ENCODE measurements around the gene GJC1.

The GJC1 gene

DNA sequence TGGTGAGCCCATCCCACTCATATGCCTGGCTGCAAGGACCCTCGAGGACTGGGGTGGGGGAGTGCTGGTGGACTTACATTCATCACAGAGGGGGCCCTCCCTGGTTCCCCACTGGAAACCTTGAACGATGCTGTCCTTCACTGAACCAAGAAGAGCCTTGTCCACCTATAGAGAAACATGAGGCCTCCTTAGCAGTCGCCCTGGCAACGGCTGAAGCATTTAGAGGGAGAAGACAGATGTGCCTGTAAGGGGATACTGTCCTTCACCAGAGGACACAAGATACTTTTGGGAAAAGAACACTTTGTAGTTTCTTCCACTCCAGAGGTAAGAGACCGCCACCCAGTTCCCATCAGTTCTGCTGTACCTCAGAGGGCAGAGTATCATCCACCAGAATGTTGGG lies 24.1 kb upstream of the GJC1 start:
- DNase-seq (ENCODE audit: low spot score) = no peak
- TF ChIP-seq, protein P1, sequence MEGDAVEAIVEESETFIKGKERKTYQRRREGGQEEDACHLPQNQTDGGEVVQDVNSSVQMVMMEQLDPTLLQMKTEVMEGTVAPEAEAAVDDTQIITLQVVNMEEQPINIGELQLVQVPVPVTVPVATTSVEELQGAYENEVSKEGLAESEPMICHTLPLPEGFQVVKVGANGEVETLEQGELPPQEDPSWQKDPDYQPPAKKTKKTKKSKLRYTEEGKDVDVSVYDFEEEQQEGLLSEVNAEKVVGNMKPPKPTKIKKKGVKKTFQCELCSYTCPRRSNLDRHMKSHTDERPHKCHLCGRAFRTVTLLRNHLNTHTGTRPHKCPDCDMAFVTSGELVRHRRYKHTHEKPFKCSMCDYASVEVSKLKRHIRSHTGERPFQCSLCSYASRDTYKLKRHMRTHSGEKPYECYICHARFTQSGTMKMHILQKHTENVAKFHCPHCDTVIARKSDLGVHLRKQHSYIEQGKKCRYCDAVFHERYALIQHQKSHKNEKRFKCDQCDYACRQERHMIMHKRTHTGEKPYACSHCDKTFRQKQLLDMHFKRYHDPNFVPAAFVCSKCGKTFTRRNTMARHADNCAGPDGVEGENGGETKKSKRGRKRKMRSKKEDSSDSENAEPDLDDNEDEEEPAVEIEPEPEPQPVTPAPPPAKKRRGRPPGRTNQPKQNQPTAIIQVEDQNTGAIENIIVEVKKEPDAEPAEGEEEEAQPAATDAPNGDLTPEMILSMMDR (IDR thresholded peaks at IDR 0.05; ENCODE audit: extremely low read depth, missing control alignments) = no peak

DNA sequence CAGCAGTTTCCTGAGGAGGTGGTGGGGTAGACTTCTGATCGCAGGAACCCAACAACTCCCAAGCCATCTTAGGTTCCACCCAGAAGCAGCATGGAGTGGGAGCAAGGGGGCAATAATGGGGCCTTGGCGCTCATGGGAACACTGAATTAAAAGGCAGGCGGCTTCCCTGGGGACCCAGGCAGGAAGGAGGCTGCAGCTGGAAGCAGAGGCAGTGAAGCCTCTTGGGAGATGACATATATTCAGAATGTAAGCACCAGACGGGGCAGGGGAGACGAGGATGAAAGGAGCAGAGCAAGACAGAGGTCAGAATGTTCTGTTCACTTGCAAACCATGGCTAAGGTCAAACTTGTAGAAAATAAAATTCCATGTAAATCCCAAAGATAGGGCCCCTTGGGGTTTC lies 20.5 kb upstream of the GJC1 start:
- TF ChIP-seq, protein P1 (IDR thresholded peaks at IDR 0.05; ENCODE audit: extremely low read depth, missing control alignments) = no peak
- DNase-seq (ENCODE audit: low spot score) = no peak

DNA sequence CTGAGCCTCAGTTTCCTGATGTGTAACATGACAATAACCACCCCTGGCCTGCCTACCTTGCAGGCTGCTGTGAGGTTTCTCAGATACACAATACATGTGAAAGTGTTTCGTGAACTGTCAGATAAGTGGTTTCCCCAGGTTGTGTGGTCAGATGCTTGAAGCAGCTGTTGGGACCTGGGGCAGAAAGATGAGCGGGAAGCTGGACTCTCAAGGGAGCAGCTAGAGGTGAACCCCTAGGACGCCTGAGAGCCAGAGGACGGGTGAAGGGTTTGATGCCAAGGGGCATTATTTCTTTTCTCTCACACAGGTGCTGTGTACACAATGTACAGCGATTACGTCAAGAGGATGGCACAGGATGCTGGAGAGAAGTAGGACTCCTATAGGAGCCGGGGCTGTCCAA lies 19.9 kb upstream of the GJC1 start:
- DNase-seq (ENCODE audit: low spot score) = no peak
- TF ChIP-seq, protein P1 (IDR thresholded peaks at IDR 0.05; ENCODE audit: extremely low read depth, missing control alignments) = no peak

DNA sequence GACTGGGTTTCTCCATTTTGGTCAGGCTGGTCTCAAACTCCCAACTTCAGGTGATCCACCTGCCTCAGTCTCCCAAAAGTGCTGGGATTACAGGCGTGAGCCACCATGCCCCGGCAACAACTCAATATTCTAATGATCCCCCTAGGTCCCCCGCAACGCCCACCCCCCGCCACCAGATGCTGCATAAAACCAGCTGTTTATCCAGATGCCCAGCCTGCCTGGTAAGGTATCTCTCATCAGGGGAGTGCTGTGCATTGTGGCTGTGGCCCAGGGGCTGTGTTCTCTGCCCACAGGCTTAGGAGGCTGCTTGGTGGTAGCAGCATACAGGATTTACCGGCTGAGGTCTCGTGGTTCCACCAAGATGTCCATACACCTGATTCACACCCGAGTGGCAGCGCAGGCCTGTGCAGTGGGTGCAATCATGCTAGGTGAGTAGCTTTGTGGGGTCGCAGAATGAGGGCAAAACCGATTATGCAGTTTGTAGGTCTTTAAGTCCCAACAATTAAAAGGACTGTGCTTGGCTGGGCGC lies 18.9 kb upstream of the GJC1 start:
- TF ChIP-seq, protein P1 (IDR thresholded peaks at IDR 0.05; ENCODE audit: extremely low read depth, missing control alignments) = no peak

DNA sequence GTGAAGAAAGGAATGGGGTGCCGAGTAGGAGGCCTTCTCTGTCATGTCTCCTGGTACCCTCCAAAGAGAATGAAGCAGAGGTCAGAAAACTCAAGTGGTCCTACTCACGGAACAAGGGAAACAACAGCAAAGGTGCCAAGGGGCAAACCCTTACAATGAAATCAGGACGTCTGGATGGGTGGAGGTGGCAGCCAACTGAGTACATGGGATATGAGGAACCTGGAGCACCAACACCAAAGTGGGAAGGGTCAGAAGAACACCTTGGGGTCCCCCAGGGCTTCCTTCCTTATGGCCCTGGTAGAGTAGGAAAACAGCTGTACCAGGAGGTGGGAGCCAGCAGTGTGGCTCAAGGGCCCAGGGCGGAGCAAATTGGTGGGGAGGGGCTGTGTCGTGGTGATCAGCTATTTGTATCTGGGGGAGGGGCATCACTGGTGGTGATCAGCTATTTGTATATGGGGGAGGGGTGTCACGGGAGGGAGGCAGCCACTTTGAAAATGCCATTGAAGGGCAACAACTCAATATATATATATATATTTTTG lies 18.2 kb upstream of the GJC1 start:
- DNase-seq (ENCODE audit: low spot score) = no peak

More for the DNA sequence above, 18.9 kb upstream of the GJC1 start:
- no peak for DNase-seq (ENCODE audit: low spot score)

DNA sequence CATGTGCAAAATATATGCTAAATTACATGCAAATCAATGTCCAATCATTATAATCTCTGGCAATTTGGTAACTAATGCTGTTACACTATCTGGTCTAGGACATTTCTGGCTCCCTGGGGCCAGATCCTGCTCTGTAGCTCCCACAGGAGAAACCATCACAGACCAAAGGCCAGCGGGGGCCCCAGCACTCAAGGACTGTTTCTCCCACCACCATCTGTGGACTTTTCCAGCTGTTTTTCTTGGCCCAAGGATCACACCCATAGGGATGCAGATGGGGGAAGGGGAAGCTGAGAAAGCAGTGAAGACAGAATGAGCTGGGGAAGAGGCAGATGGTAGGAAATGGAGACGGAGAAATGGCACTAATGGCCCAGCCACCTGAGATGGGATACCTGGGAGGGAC lies 17.5 kb upstream of the GJC1 start, which contains the start of gene HIGD1B:
TSS of gene HIGD1B (plus strand) at position 298 of the 400 bp plus-strand sequence. CDS start 270 bp downstream, outside the sequence.
- TF ChIP-seq, protein P1 (IDR thresholded peaks at IDR 0.05; ENCODE audit: extremely low read depth, missing control alignments) = no peak
- DNase-seq (ENCODE audit: low spot score) = no peak

More for the DNA sequence above, 18.2 kb upstream of the GJC1 start:
- TF ChIP-seq, protein P1 (IDR thresholded peaks at IDR 0.05; ENCODE audit: extremely low read depth, missing control alignments) = no peak

DNA sequence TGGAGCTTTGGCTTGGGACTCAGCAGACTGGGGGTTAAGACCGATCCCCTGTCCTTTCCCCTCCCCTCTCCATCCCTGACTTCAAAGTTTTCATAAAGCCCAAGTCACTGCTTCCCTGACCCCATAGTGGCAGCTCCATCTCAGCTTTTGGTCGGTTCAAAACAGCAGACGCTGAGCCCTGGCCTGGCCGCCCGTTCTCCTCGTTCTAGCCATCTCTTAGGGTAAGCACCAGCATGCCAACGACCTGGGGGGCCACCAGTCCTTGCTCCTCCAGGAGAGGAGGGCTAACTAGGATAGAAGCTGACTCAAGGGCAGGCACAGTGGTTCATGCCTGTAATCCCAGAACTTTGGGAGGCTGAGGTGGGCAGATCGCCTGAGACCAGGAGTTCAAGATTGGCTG lies 16.1 kb upstream of the GJC1 start:
- TF ChIP-seq, protein P1 (IDR thresholded peaks at IDR 0.05; ENCODE audit: extremely low read depth, missing control alignments) = no peak

More for the DNA sequence above, 16.1 kb upstream of the GJC1 start:
- no peak for DNase-seq (ENCODE audit: low spot score)
